Measurements from ENCODE around the gene TNFSF13B. TPM values are rescaled to one million over a fixed set of nuclear protein-coding genes. Genes with fewer than 3 reads are reported as not detected.

The TNFSF13B gene
- total RNA-seq = 1.1 to 1.5 TPM (median 1.3 TPM) in 3 replicates
- long read RNA-seq = 0 reads

- H3K36me3 Mint-ChIP-seq (ENCODE audit: low read depth) = peaks cover 4% of the 10 kb centered on the region
- peaks cover 20% of the 10 kb centered on the region for H3K4me1 Mint-ChIP-seq (ENCODE audit: low read depth)
- TF ChIP-seq, protein P1, sequence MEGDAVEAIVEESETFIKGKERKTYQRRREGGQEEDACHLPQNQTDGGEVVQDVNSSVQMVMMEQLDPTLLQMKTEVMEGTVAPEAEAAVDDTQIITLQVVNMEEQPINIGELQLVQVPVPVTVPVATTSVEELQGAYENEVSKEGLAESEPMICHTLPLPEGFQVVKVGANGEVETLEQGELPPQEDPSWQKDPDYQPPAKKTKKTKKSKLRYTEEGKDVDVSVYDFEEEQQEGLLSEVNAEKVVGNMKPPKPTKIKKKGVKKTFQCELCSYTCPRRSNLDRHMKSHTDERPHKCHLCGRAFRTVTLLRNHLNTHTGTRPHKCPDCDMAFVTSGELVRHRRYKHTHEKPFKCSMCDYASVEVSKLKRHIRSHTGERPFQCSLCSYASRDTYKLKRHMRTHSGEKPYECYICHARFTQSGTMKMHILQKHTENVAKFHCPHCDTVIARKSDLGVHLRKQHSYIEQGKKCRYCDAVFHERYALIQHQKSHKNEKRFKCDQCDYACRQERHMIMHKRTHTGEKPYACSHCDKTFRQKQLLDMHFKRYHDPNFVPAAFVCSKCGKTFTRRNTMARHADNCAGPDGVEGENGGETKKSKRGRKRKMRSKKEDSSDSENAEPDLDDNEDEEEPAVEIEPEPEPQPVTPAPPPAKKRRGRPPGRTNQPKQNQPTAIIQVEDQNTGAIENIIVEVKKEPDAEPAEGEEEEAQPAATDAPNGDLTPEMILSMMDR (IDR thresholded peaks at IDR 0.05) = peak; percentile 19
- H3K9me3 Mint-ChIP-seq (ENCODE audit: low read depth) = no peaks in the 10 kb centered on the region
- peak within 1 kb of the TSS; percentile 21 for H3K4me3 Mint-ChIP-seq (ENCODE audit: unreplicated experiment)
- peak; percentile 80 for DNase-seq (ENCODE audit: low spot score)
- no peaks in the 10 kb centered on the region for H3K27me3 Mint-ChIP-seq (ENCODE audit: low read depth)
- peak within 1 kb of the TSS; percentile 22 for H3K27ac Mint-ChIP-seq (ENCODE audit: unreplicated experiment)
Measured at GRCh38 chr13:108269601-108270328, at the start of gene TNFSF13B. Gene TNFSF13B (plus strand): TSS chr13:108269718. CDS start chr13:108269896, 178 bp downstream.

DNA sequence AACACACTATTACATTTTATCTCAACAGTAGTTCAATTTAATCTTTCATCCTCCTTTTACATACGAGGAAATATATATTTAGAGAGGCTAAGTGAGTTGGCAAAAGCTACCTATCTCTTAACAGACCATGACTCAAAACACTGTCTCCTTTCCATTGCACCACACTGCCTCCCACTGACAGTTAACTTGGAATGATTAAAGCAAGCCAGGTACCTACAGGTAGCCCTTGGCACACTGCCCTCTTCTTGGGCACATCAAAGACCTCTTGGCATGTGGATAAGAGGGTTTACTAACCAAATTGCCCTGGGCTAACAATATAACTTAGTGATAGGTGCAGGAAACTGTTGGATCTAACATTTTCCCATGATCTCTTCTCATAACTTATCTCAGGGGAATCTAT lies 49.5 kb upstream of the TNFSF13B start:
- Mint-ChIP-seq H3K4me3 (ENCODE audit: unreplicated experiment) (no peak overlapping the region), H3K4me1 (ENCODE audit: low read depth) (peaks cover 46% of the 10 kb centered on the region), H3K36me3 (ENCODE audit: low read depth) (no peaks in the 10 kb centered on the region), H3K27me3 (ENCODE audit: low read depth) (no peaks in the 10 kb centered on the region), H3K9me3 (ENCODE audit: low read depth) (no peaks in the 10 kb centered on the region), H3K27ac (ENCODE audit: unreplicated experiment) (peak overlapping the region; percentile 45)
- no peak for DNase-seq (ENCODE audit: low spot score)
- TF ChIP-seq, protein P1 (IDR thresholded peaks at IDR 0.05) = no peak

DNA sequence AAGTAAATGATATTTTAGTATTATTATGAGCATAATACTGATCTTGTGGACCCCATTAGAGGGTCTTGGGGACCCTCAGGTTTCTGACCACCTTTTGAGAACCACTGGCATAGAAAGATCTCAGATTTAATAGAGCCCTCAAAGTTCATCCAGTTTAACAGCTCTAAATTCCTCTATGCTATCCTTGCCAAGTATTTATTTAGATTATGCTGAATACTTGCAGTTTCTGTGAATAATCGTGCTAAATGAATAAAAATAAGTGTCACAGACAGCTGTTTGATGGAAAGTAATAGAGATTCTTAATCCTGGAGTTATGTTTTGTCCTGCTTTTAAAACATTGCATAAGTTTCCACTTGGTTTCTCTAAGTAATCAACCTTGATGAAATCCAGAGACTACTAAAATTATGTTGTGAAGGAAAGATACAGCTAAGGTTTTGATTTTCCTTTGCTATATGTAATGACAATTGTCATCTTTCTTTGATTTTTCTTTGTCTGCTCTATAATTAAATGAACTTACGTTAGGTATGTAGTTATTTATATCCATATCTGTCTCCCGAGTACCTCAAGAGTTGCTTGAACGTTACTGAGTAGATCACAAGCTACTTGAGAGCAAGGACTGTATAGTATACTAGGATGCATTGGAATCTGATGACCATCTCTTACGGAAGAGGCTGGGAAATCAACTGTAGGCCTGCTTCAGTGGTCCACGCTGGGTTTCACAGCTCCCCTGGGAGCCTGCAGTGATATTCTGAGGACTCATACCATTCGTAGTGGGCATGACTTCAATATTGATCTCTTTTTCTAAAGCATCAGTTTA lies 45.6 kb upstream of the TNFSF13B start:
- no peak overlapping the region for H3K27ac Mint-ChIP-seq (ENCODE audit: unreplicated experiment)
- peaks cover 31% of the 10 kb centered on the region for H3K4me1 Mint-ChIP-seq (ENCODE audit: low read depth)
- H3K36me3 Mint-ChIP-seq (ENCODE audit: low read depth) = no peaks in the 10 kb centered on the region
- DNase-seq (ENCODE audit: low spot score) = no peak
- no peak overlapping the region for H3K4me3 Mint-ChIP-seq (ENCODE audit: unreplicated experiment)
- no peaks in the 10 kb centered on the region for H3K27me3 Mint-ChIP-seq (ENCODE audit: low read depth)
- no peaks in the 10 kb centered on the region for H3K9me3 Mint-ChIP-seq (ENCODE audit: low read depth)
- TF ChIP-seq, protein P1 (IDR thresholded peaks at IDR 0.05) = no peak

DNA sequence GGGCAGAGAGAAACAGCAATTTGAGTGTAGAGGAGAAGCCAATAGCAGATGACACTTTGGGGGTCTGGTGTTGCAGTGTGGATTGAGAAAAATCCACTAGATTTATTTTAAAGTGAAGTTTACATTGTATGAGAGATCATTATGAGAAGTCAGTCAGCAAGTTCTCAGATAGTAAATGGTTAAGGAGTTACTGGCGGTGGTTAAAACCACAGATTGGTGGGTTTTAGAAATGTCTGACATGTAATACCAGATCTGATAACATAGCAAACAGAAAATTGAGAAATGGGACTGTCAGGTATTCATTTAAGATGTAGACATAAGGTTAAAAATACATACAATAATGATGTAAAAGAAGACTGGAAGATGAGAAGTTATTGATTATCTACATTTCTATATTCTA lies 44.1 kb upstream of the TNFSF13B start:
- Mint-ChIP-seq H3K36me3 (ENCODE audit: low read depth) (peaks cover 4% of the 10 kb centered on the region), H3K27ac (ENCODE audit: unreplicated experiment) (no peak overlapping the region), H3K4me1 (ENCODE audit: low read depth) (peaks cover 16% of the 10 kb centered on the region), H3K9me3 (ENCODE audit: low read depth) (no peaks in the 10 kb centered on the region), H3K4me3 (ENCODE audit: unreplicated experiment) (no peak overlapping the region), H3K27me3 (ENCODE audit: low read depth) (no peaks in the 10 kb centered on the region)
- DNase-seq (ENCODE audit: low spot score) = no peak
- TF ChIP-seq, protein P1 (IDR thresholded peaks at IDR 0.05) = no peak

GRCh38 chr13:108226184-108226583 lies 43.3 kb upstream of the TNFSF13B start:
- Mint-ChIP-seq H3K4me3 (ENCODE audit: unreplicated experiment) (no peak overlapping the region), H3K27ac (ENCODE audit: unreplicated experiment) (no peak overlapping the region), H3K27me3 (ENCODE audit: low read depth) (no peaks in the 10 kb centered on the region), H3K4me1 (ENCODE audit: low read depth) (peaks cover 12% of the 10 kb centered on the region), H3K36me3 (ENCODE audit: low read depth) (peaks cover 4% of the 10 kb centered on the region), H3K9me3 (ENCODE audit: low read depth) (no peaks in the 10 kb centered on the region)
- TF ChIP-seq, protein P1 (IDR thresholded peaks at IDR 0.05) = no peak
- DNase-seq (ENCODE audit: low spot score) = no peak
